GM13977 (cell line): Measurements from ENCODE around the gene SCGB1D1.
"Not testable (repeated sequence)": the region's sequence is repeated elsewhere in the genome, so short reads cannot be mapped to it uniquely, and the experiment has no call there.

ENCODE experiments used
- DNase-seq: peaks from one replicate; pipeline ENCODE4 v3.0.0; 2012; ENCODE audit warnings: low spot score
- in situ Hi-C: fragments of 300-500 bp; cut with MboI; formaldehyde crosslinking; loops from one replicate; pipeline ENCODE4 v1.12.0; 2022; ENCODE audit warnings: low sequenced_read_pairs, low pct_unique_long_range_greater_than_20kb, mixed read lengths, inconsistent platforms; ENCODE audit not compliant: unreplicated experiment
- TF ChIP-seq, protein P1 (sequence below): IDR thresholded peaks from 2 replicates; pipeline ENCODE4 v1.5.1; 2012; ENCODE audit warnings: mild to moderate bottlenecking, control low read depth; ENCODE audit not compliant: insufficient read depth; ENCODE audit errors: extremely low read depth, missing control alignments

SCGB1D1 gene

DNA sequence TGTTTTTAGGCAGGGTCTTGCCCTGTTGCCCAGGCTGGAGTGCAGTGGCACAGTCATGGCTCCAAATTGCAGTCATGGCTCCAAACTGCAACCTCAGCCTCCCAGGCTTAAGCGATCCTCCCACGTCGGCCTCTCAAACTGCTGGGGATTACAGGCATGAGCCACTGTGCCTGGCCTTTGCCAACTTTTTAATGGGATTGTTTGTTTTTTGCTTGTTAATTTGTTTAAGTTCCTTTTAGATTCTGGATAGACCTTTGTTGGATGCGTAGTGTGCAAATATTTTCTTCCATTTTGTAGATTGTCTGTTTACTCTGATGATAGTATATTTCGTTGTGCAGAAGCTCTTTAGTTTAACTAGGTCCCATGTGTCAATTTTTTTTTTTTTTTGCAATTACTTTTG, 10.0 kb upstream of the SCGB1D1 start:
- no peak for DNase-seq
- TF ChIP-seq, protein P1, sequence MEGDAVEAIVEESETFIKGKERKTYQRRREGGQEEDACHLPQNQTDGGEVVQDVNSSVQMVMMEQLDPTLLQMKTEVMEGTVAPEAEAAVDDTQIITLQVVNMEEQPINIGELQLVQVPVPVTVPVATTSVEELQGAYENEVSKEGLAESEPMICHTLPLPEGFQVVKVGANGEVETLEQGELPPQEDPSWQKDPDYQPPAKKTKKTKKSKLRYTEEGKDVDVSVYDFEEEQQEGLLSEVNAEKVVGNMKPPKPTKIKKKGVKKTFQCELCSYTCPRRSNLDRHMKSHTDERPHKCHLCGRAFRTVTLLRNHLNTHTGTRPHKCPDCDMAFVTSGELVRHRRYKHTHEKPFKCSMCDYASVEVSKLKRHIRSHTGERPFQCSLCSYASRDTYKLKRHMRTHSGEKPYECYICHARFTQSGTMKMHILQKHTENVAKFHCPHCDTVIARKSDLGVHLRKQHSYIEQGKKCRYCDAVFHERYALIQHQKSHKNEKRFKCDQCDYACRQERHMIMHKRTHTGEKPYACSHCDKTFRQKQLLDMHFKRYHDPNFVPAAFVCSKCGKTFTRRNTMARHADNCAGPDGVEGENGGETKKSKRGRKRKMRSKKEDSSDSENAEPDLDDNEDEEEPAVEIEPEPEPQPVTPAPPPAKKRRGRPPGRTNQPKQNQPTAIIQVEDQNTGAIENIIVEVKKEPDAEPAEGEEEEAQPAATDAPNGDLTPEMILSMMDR, result no peak
- in situ Hi-C loops, result no loop called here

- DNase-seq, result no peak
- TF ChIP-seq, protein P1, result no peak
- in situ Hi-C loops, result no loop called here
Observed at GRCh38 chr11:62181097-62181496, 8.9 kb upstream of the SCGB1D1 start.

- in situ Hi-C loops, result no loop called here
- TF ChIP-seq, protein P1, result no peak
Observed at GRCh38 chr11:62182147-62182891, 7.7 kb upstream of the SCGB1D1 start.

GRCh38 chr11:62186195-62186594, 3.8 kb upstream of the SCGB1D1 start:
- TF ChIP-seq, protein P1, result no peak
- in situ Hi-C loops, result no loop called here
- no peak for DNase-seq

More at GRCh38 chr11:62182147-62182891, 7.7 kb upstream of the SCGB1D1 start:
- DNase-seq, result no peak

- TF ChIP-seq, protein P1, result no peak
- DNase-seq, result no peak
- in situ Hi-C loops, result no loop called here
Observed at GRCh38 chr11:62193952-62194351, 3.9 kb downstream of the SCGB1D1 start.

DNA sequence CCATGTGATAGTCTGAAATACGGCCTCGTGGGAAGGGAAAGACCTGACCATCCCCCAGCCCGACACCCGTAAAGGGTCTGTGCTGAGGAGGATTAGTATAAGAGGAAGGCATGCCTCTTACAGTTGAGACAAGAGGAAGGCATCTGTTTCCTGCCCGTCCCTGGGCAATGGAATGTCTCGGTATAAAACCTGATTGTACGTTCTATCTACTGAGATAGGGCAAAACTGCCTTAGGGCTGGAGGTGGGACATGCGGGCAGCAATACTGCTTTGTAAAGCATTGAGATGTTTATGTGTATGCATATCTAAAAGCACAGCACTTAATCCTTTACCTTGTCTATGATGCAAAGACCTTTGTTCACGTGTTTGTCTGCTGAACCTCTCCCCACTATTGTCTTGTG, 5.0 kb downstream of the SCGB1D1 start:
- in situ Hi-C loops, DNase-seq: not testable (repeated sequence)

GRCh38 chr11:62195945-62196344, 5.9 kb downstream of the SCGB1D1 start:
- in situ Hi-C loops, result no loop called here
- no peak for DNase-seq

DNA sequence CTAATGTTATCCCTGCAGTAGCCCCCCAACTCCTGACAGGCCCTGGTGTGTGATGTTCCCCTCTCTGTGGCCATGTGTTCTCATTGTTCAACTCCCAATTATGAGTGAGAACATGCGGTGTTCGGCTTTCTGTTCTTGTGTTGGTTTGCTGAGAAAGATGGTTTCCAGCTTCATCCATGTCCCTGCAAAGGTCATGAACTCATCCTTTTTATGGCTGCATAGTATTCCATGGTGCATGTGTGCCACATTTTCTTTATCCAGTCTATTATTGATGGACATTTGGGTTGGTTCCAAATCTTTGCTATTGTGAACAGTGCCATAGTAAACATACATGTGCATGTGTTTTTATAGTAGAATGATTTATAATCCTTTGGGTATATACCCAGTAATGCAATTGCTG, 7.4 kb downstream of the SCGB1D1 start:
- DNase-seq, in situ Hi-C loops: not testable (repeated sequence)

More at GRCh38 chr11:62195945-62196344, 5.9 kb downstream of the SCGB1D1 start:
- TF ChIP-seq, protein P1, result no peak
